A673 (cell line): ENCODE measurements around the gene NAA35. TPM values are rescaled to one million over a fixed set of nuclear protein-coding genes. Genes with fewer than 3 reads are reported as not detected.

Experiments
- BruUV-seq: library from RNA; stranded (reverse); fragments of 400-500 nt; replicated peaks from 2 replicates; lab custom pipeline; 2021; lab: Mats Ljungman, UMichigan
- CTCF ChIA-PET: fragments of 300-600 bp; sonication (Branson Sonifier 250); formaldehyde crosslinking; loops from one replicate; lab custom pipeline; 2022; ENCODE audit warnings: antibody characterized with exemption; lab: Charles Lee
- POLR2A ChIA-PET: fragments of 300-600 bp; sonication (Branson Sonifier 250); formaldehyde crosslinking; loops from one replicate; lab custom pipeline; 2022; ENCODE audit warnings: antibody characterized with exemption; ENCODE audit not compliant: low non-redundant PET; lab: Charles Lee
- DNase-seq: peaks from one replicate; pipeline ENCODE4 v3.0.0-alpha.2; 2015; ENCODE audit warnings: low spot score
- H3K27ac ChIP-seq: fragments of 200-600 bp; sonication (generic); 2 replicates; pipeline ENCODE4 v1.5.1; 2016; ENCODE audit warnings: mixed run types, low read depth, mild to moderate bottlenecking, mixed read lengths, antibody characterized with exemption, low read length; ENCODE audit not compliant: poor library complexity, severe bottlenecking
- H3K27me3 ChIP-seq: fragments of 200-600 bp; sonication (generic); replicated peaks from 2 replicates; pipeline ENCODE4 v1.6.1; 2017; ENCODE audit warnings: mixed run types, low read depth, mild to moderate bottlenecking, mixed read lengths, antibody characterized with exemption, low read length; ENCODE audit not compliant: insufficient read depth, poor library complexity
- H3K36me3 ChIP-seq: fragments of 200-600 bp; sonication (generic); 2 replicates; pipeline ENCODE4 v1.6.1; 2016; ENCODE audit warnings: mixed run types, mild to moderate bottlenecking, mixed read lengths, antibody characterized with exemption, low read length; ENCODE audit not compliant: insufficient read depth, poor library complexity, severe bottlenecking
- H3K4me1 ChIP-seq: fragments of 200-600 bp; sonication (generic); 2 replicates; pipeline ENCODE4 v1.6.1; 2017; ENCODE audit warnings: mixed run types, mild to moderate bottlenecking, mixed read lengths, antibody characterized with exemption, low read length; ENCODE audit not compliant: insufficient read depth, poor library complexity, severe bottlenecking
- H3K4me3 ChIP-seq: fragments of 200-600 bp; sonication (generic); 2 replicates; pipeline ENCODE4 v1.5.1; 2016; ENCODE audit warnings: low read depth, mixed run types, mild to moderate bottlenecking, mixed read lengths, low read length; ENCODE audit not compliant: poor library complexity, severe bottlenecking
- H3K9me3 ChIP-seq: fragments of 200-600 bp; sonication (generic); 2 replicates; pipeline ENCODE4 v1.6.1; 2016; ENCODE audit warnings: mixed run types, low read depth, mild to moderate bottlenecking, mixed read lengths, antibody characterized with exemption, low read length; ENCODE audit not compliant: poor library complexity, severe bottlenecking
- CTCF ChIP-seq: fragments of 300-800, 200-600 bp; sonication (generic); conservative IDR thresholded peaks from 2 replicates; pipeline ENCODE4 v1.5.1; 2017; ENCODE audit warnings: low read depth, mild to moderate bottlenecking, antibody characterized with exemption, low read length, moderate library complexity, mixed read lengths
- EZH2 ChIP-seq: fragments of 200-600 bp; sonication (generic); IDR thresholded peaks from 2 replicates; pipeline ENCODE4 v1.6.1; 2017; ENCODE audit warnings: borderline replicate concordance, low read depth, mild to moderate bottlenecking, mixed read lengths, antibody characterized with exemption, low read length; ENCODE audit not compliant: poor library complexity, severe bottlenecking
- intact Hi-C: fragments of 100-400 bp; cut with micrococcal nuclease; formaldehyde crosslinking; loops from one replicate; pipeline ENCODE4 v1.10.0; 2022; ENCODE audit not compliant: unreplicated experiment
- total RNA-seq: library from RNA; stranded (reverse); gene quantifications from 2 replicates; pipeline ENCODE4 v1.2.3, GENCODE V29; 2021

The NAA35 gene
- total RNA-seq, 1 experiment from 2014 or later: 28.4 TPM

GRCh38 chr9:86039991-86040860, 99.3 kb downstream of the NAA35 start:
- BruUV-seq: no TSS peak
- POLR2A ChIA-PET: no interaction called here
- TF ChIP-seq EZH2 (no peak), CTCF (no peak)
- Histone ChIP-seq H3K36me3 (peaks cover 7% of the 10 kb centered on the region), H3K27me3 (no peaks in the 10 kb centered on the region), H3K4me3 (no peak overlapping the region), H3K9me3 (no peaks in the 10 kb centered on the region), H3K27ac (no peak overlapping the region), H3K4me1 (no peaks in the 10 kb centered on the region)
- intact Hi-C loops: loop anchor here (10.0 kb wide), 1 partner anchor 195 kb away; no protein-coding TSS in a partner anchor
- CTCF ChIA-PET: no interaction called here
- no peak for DNase-seq

- H3K9me3 ChIP-seq: no peaks in the 10 kb centered on the region
- H3K4me1 ChIP-seq: no peaks in the 10 kb centered on the region
- CTCF ChIA-PET: no interaction called here
- TF ChIP-seq EZH2: no peak
- peaks cover 4% of the 10 kb centered on the region for H3K36me3 ChIP-seq
- no peaks in the 10 kb centered on the region for H3K27me3 ChIP-seq
- POLR2A ChIA-PET: no interaction called here
- DNase-seq: no peak
- H3K4me3 ChIP-seq: no peak overlapping the region
- intact Hi-C loops: no loop called here
- H3K27ac ChIP-seq: no peak overlapping the region
- no TSS peak for BruUV-seq
Measured at GRCh38 chr9:86040861-86041155, 99.9 kb downstream of the NAA35 start.

- Histone ChIP-seq H3K4me1 (no peaks in the 10 kb centered on the region), H3K27me3 (no peaks in the 10 kb centered on the region), H3K36me3 (peaks cover 4% of the 10 kb centered on the region), H3K27ac (no peak overlapping the region), H3K9me3 (no peaks in the 10 kb centered on the region), H3K4me3 (no peak overlapping the region)
- ChIA-PET POLR2A (no interaction called here), CTCF (no interaction called here)
- intact Hi-C loops: no loop called here
- no TSS peak for BruUV-seq
- TF ChIP-seq EZH2 (no peak), CTCF (no peak)
- no peak for DNase-seq
Measured at GRCh38 chr9:86041311-86041741, 100.4 kb downstream of the NAA35 start.
